ENCODE results near the gene PPDPF.

PPDPF gene

DNA sequence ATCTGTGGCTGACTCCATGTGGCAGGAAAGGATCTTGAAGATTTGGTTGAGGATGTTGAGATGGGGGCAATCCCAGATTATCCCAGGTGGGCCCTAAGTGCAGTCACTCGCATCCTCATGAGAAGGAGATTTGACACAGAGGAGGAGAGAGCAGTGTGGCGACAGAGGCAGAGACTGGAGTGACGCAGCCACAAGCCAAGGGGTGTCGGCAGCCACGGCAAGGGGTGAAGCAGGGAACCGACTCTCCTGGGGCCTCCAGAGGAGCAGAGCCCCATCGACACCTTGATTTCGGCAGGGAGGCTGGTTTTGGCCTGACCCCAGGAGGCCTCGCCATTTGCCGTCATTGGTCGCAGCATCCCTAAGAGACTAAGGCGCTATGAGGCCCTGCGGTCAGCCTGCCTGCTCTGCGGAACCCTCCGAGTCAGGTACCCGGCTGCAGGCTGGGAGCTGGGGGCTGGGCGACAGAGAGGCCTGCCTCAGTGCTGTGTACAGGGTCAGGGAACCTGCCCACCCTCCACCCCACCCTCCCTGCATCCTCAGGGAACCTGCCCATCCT lies 34.2 kb upstream of the PPDPF start:
- Histone ChIP-seq H3K9me3 (ENCODE audit: severe bottlenecking) (no peaks in the 10 kb centered on the region), H3K27ac (no peak overlapping the region), H3K36me3 (peaks cover 36% of the 10 kb centered on the region), H3K4me3 (ENCODE audit: low read depth, low read length) (no peak overlapping the region), H3K27me3 (ENCODE audit: insufficient read depth, low read depth, severe bottlenecking) (no peaks in the 10 kb centered on the region)
- TF ChIP-seq, protein P1, sequence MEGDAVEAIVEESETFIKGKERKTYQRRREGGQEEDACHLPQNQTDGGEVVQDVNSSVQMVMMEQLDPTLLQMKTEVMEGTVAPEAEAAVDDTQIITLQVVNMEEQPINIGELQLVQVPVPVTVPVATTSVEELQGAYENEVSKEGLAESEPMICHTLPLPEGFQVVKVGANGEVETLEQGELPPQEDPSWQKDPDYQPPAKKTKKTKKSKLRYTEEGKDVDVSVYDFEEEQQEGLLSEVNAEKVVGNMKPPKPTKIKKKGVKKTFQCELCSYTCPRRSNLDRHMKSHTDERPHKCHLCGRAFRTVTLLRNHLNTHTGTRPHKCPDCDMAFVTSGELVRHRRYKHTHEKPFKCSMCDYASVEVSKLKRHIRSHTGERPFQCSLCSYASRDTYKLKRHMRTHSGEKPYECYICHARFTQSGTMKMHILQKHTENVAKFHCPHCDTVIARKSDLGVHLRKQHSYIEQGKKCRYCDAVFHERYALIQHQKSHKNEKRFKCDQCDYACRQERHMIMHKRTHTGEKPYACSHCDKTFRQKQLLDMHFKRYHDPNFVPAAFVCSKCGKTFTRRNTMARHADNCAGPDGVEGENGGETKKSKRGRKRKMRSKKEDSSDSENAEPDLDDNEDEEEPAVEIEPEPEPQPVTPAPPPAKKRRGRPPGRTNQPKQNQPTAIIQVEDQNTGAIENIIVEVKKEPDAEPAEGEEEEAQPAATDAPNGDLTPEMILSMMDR (IDR thresholded peaks at IDR 0.05; ENCODE audit: low read depth, low read length) = no peak
- no peak for DNase-seq

DNA sequence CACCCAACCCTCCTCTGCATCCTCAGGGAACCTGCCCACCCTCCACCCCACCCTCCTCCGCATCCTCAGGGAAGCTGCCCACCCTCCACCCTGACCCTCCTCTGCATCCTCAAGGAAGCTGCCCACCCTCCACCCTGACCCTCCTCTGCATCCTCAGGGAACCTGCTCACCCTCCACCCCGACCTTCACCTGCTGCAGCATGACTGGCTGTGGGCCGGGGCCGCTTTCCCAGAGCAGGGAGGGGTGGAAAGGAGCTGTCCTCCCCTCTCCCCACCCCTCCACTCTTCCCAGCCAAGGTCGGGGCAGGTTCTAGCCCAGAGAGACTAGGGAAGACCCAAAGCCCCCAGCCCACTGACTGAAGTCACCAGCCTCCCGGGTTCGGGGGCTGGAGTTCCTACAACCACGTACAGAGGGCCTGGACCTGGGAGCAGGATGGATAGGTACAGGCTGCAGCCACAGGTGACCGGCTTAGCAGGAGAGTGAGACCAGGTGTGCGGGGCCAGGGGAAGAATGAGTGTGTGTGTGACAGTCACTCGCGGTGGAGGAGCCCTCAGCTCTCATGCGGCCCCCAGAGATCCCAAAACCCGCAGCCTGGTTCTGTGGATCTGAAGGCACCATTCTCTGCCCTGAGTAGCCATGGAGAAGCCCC lies 33.3 kb upstream of the PPDPF start:
- DNase-seq = no peak
- no peak overlapping the region for H3K4me3 ChIP-seq (ENCODE audit: low read depth, low read length)
- no peak overlapping the region for H3K27ac ChIP-seq
- no peaks in the 10 kb centered on the region for H3K9me3 ChIP-seq (ENCODE audit: severe bottlenecking)
- TF ChIP-seq, protein P1 (IDR thresholded peaks at IDR 0.05; ENCODE audit: low read depth, low read length) = no peak
- H3K36me3 ChIP-seq = peaks cover 40% of the 10 kb centered on the region
- no peaks in the 10 kb centered on the region for H3K27me3 ChIP-seq (ENCODE audit: insufficient read depth, low read depth, severe bottlenecking)

DNA sequence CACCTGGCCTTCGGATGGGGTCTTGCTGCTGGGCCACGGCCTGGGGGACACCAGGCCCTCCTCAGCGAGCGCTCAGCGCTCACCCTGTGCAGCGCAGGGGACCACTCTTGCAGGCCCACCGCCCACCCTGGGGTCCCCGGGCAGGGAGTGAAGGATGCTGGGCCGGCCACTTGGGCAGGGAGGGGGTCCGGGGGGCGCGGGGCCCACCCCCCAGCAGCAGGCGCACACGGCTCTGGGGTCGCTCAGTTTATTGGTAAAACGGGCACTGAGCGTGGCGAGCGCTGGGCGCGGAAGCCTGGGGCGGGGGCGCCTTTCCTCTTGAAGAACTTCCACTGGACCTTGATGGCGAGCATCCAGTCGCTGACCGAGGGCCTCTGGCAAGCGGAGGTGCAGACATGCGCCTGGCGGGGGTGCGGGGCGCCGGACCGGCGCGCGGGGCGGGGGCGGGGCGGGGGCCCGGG lies 32.8 kb upstream of the PPDPF start:
- TF ChIP-seq, protein P1 (IDR thresholded peaks at IDR 0.05; ENCODE audit: low read depth, low read length) = no peak
- Histone ChIP-seq H3K27ac (no peak overlapping the region), H3K9me3 (ENCODE audit: severe bottlenecking) (no peaks in the 10 kb centered on the region), H3K36me3 (peaks cover 46% of the 10 kb centered on the region), H3K27me3 (ENCODE audit: insufficient read depth, low read depth, severe bottlenecking) (no peaks in the 10 kb centered on the region), H3K4me3 (ENCODE audit: low read depth, low read length) (no peak overlapping the region)
- DNase-seq = no peak

DNA sequence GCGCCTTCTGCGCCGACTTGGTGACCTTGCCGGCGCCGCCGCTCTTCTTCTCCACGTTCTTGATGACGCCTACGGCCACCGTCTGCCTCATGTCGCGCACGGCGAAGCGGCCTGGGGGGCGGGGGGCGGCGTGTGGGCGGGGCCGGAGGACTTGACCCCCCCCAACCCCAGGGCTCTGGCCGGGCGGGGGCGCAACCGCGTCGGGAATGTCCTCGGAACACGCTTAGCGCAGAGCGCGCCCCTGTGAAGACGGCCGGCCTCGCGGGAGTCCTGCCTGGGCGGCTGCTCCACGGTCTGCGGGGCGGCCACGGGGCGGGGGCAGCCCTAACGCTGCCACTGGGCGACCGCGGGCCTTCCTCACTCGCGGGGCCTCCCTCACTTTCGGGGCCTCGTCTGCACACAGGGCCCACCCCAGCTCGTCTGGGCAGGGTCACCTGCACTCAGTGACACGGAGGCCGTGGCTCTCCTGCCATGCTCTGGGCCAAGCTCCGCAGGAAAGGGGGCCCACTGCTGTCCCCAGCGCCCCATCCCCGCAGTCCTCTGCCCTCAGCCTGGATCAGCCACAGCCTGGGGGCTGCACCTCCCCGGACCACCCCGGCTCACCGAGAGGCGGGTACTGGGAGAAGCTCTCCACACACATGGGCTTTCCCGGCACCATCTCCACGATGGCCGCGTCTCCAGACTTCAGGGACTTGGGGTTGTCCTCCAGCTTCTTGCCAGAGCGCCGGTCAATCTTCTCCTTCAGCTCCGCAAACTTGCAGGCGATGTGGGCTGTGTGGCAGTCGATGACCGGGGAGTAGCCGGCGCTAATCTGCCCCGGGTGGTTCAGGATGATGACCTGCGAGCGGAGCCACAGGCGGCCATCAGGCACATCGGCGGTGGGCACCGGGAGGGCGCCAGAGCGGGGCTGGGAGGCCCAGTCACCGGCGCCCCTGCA lies 32.0 kb upstream of the PPDPF start:
- no peak overlapping the region for H3K27ac ChIP-seq
- no peaks in the 10 kb centered on the region for H3K27me3 ChIP-seq (ENCODE audit: insufficient read depth, low read depth, severe bottlenecking)
- no peak for DNase-seq
- TF ChIP-seq, protein P1 (IDR thresholded peaks at IDR 0.05; ENCODE audit: low read depth, low read length) = no peak
- H3K9me3 ChIP-seq (ENCODE audit: severe bottlenecking) = no peaks in the 10 kb centered on the region
- H3K4me3 ChIP-seq (ENCODE audit: low read depth, low read length) = no peak overlapping the region
- H3K36me3 ChIP-seq = peaks cover 53% of the 10 kb centered on the region

DNA sequence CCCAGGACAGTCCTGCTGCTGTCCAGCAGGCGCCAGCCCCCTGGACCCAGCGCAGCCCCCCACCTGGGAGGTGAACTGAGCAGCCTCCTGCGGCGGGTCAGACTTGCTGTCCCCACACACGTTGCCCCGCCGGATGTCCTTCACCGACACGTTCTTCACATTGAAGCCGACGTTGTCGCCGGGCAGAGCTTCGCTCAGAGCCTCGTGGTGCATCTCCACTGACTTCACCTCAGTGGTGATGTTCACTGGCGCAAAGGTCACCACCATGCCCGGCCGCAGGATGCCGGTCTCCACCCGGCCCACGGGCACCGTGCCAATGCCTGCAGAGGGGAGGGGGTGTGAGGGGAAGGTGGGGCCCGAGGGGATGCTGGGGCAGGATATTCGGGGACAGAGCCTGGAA lies 30.1 kb upstream of the PPDPF start:
- TF ChIP-seq, protein P1 (IDR thresholded peaks at IDR 0.05; ENCODE audit: low read depth, low read length) = no peak
- H3K27ac ChIP-seq = no peak overlapping the region
- H3K27me3 ChIP-seq (ENCODE audit: insufficient read depth, low read depth, severe bottlenecking) = no peaks in the 10 kb centered on the region
- DNase-seq = no peak
- no peak overlapping the region for H3K4me3 ChIP-seq (ENCODE audit: low read depth, low read length)
- no peaks in the 10 kb centered on the region for H3K9me3 ChIP-seq (ENCODE audit: severe bottlenecking)
- H3K36me3 ChIP-seq = peaks cover 72% of the 10 kb centered on the region

All from WERI-Rb-1 (cell line).